Osteoblast (primary cell): Measurements from ENCODE around the gene HDAC9. TPM values are rescaled to one million over a fixed set of nuclear protein-coding genes. Genes with fewer than 3 reads are reported as not detected.
A peak's percentile ranks its signal among the peaks of the same experiment; 100 is the strongest.

Experiments used
- DNase-seq: peaks from one replicate; pipeline ENCODE4 v3.0.0; 2011; ENCODE audit warnings: low spot score, mixed read lengths; ENCODE audit not compliant: insufficient read length; ENCODE audit errors: missing footprints
- H2AFZ ChIP-seq: 2 replicates; pipeline ENCODE4 v1.6.0; 2011; ENCODE audit warnings: mild to moderate bottlenecking, low read length
- H3K27ac ChIP-seq: 2 replicates; pipeline ENCODE4 v1.5.1; 2011; ENCODE audit warnings: mild to moderate bottlenecking, low read depth, low read length, moderate library complexity
- H3K27me3 ChIP-seq: 2 replicates; pipeline ENCODE4 v1.6.0; 2012; ENCODE audit warnings: mild to moderate bottlenecking, control low read depth, inconsistent platforms, low read length, moderate library complexity; ENCODE audit not compliant: insufficient read depth
- H3K36me3 ChIP-seq: 2 replicates; pipeline ENCODE4 v1.5.1; 2011; ENCODE audit warnings: mild to moderate bottlenecking, low read length, control low read depth, moderate library complexity; ENCODE audit not compliant: insufficient read depth
- H3K4me1 ChIP-seq: 2 replicates; pipeline ENCODE4 v1.5.1; 2011; ENCODE audit warnings: mild to moderate bottlenecking, low read length, control low read depth, moderate library complexity; ENCODE audit not compliant: insufficient read depth
- H3K4me2 ChIP-seq: 2 replicates; pipeline ENCODE4 v1.6.0; 2011; ENCODE audit warnings: mild to moderate bottlenecking, low read length; ENCODE audit not compliant: insufficient read depth
- H3K4me3 ChIP-seq: fragments of 200-600 bp; sonication (generic); 3 replicates; pipeline ENCODE4 v1.5.1; 2012; ENCODE audit warnings: mild to moderate bottlenecking, low read length, inconsistent platforms; ENCODE audit not compliant: insufficient read depth
- H3K79me2 ChIP-seq: 2 replicates; pipeline ENCODE4 v1.6.0; 2012; ENCODE audit warnings: mild to moderate bottlenecking, low read length, control low read depth, inconsistent platforms; ENCODE audit not compliant: insufficient read depth
- H3K9me3 ChIP-seq: 2 replicates; pipeline ENCODE4 v1.5.1; 2011; ENCODE audit warnings: low read depth, low read length, control low read depth
- H4K20me1 ChIP-seq: 2 replicates; pipeline ENCODE4 v1.6.0; 2012; ENCODE audit warnings: mild to moderate bottlenecking, low read length, control low read depth; ENCODE audit not compliant: insufficient read depth
- CTCF ChIP-seq: IDR thresholded peaks from 2 replicates; pipeline ENCODE4 v1.5.1; 2011; ENCODE audit warnings: mild to moderate bottlenecking, low read depth, low read length, moderate library complexity; ENCODE audit errors: extremely low read depth
- total RNA-seq: library from RNA; depleted of rRNA; stranded (reverse); fragments of >200 nt; gene quantifications from 2 replicates; pipeline ENCODE4 v1.2.3, GENCODE V29; 2012

The HDAC9 gene
- total RNA-seq, 1 donor, result 21.7 TPM

DNA sequence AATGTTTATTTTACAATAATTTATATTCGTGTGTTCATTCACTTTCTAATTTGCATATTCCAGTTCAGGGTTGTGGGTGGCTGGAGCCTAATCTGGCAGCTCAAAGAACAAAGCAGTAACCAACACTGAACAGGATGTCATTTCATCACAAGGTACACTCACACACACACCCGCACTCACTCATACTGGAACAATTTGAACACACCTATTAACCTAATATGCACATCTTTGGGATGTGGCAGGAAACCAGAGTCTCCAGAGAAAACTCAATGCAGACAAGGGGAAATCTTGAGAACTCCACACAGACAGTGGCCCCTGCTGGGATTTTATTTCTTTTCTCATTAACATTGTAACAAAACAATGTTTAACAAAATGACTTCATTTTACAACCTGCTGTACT lies 524.5 kb downstream of the HDAC9 start:
- Histone ChIP-seq H3K79me2 (no peaks in the 10 kb centered on the region), H2AFZ (no peak overlapping the region), H3K4me3 (no peak overlapping the region), H4K20me1 (no peaks in the 10 kb centered on the region), H3K36me3 (no peaks in the 10 kb centered on the region), H3K27ac (peak overlapping the region; percentile 21), H3K27me3 (no peaks in the 10 kb centered on the region), H3K4me1 (peaks cover 22% of the 10 kb centered on the region), H3K9me3 (peaks cover 2% of the 10 kb centered on the region), H3K4me2 (no peak overlapping the region)
- no peak for DNase-seq
- TF ChIP-seq CTCF, result no peak

DNA sequence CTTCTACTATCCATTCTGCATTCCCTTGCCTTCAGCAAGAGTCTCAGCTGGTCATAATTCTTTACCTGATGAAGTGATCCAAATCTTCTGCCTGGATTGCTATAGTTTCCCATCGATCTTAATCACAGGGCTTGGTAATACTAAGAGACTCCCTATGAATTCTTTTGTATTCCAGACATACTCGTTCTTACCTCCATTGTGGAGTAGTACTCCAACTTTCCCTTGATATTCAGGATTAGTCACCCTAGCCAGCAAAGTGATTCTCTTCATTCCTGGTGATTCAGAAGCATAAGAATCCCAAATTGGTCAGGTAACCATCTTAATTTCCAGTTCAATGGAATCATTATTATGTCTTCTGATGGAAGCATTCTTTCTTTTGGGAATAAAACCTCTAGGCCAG lies 525.2 kb downstream of the HDAC9 start:
- TF ChIP-seq CTCF, result no peak
- Histone ChIP-seq H3K4me2 (no peak overlapping the region), H3K9me3 (peaks cover 2% of the 10 kb centered on the region), H3K4me1 (peaks cover 22% of the 10 kb centered on the region), H3K36me3 (no peaks in the 10 kb centered on the region), H2AFZ (no peak overlapping the region), H3K27me3 (no peaks in the 10 kb centered on the region), H3K4me3 (no peak overlapping the region), H3K27ac (peak overlapping the region; percentile 21), H3K79me2 (no peaks in the 10 kb centered on the region), H4K20me1 (no peaks in the 10 kb centered on the region)
- DNase-seq, result no peak

- no peak for DNase-seq
- Histone ChIP-seq H3K27me3 (no peaks in the 10 kb centered on the region), H3K27ac (peak overlapping the region; percentile 66), H2AFZ (no peak overlapping the region), H3K79me2 (no peaks in the 10 kb centered on the region), H3K9me3 (no peaks in the 10 kb centered on the region), H3K36me3 (no peaks in the 10 kb centered on the region), H3K4me2 (no peak overlapping the region), H4K20me1 (no peaks in the 10 kb centered on the region), H3K4me3 (no peak overlapping the region), H3K4me1 (peaks cover 29% of the 10 kb centered on the region)
- no peak for TF ChIP-seq CTCF
Measured at GRCh38 chr7:19023477-19023876, 527.9 kb downstream of the HDAC9 start.

- Histone ChIP-seq H3K27me3 (no peaks in the 10 kb centered on the region), H3K79me2 (no peaks in the 10 kb centered on the region), H3K9me3 (no peaks in the 10 kb centered on the region), H2AFZ (no peak overlapping the region), H3K36me3 (no peaks in the 10 kb centered on the region), H4K20me1 (no peaks in the 10 kb centered on the region), H3K4me1 (peaks cover 29% of the 10 kb centered on the region), H3K4me2 (peak overlapping the region; percentile 21), H3K4me3 (no peak overlapping the region), H3K27ac (peak overlapping the region; percentile 66)
- no peak for TF ChIP-seq CTCF
- DNase-seq, result peak; percentile 66
Measured at GRCh38 chr7:19024261-19024660, 528.7 kb downstream of the HDAC9 start.
